ENCODE measurements around the gene ZNF793. TPM values are rescaled to one million over a fixed set of nuclear protein-coding genes. Genes with fewer than 3 reads are reported as not detected.

Gene ZNF793
- total RNA-seq, 1 experiment from 2014 or later = 10.1 TPM

DNA sequence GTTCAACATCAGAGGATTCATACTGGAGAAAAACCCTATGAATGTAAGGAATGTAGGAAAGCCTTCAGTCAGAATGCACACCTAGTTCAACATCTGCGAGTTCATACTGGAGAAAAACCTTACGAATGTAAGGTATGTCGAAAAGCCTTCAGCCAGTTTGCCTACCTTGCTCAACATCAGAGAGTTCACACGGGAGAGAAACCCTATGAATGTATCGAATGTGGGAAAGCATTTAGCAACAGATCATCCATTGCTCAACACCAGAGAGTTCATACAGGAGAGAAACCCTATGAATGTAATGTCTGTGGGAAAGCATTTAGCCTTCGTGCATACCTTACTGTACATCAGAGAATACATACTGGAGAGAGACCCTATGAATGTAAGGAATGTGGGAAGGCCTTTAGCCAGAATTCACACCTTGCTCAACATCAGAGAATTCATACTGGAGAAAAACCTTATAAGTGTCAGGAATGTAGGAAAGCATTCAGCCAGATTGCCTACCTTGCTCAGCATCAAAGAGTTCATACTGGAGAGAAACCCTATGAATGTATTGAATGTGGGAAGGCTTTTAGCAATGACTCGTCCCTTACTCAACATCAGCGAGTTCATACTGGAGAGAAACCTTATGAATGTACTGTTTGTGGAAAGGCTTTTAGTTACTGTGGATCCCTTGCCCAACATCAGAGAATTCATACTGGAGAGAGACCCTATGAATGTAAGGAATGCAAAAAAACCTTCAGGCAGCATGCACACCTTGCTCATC, 22.2 kb upstream of the ZNF793 start:
- BruUV-seq (replicated peaks) = no TSS peak
- H3K36me3 ChIP-seq (ENCODE audit: control insufficient read depth, insufficient read depth, low read length) = no peaks in the 10 kb centered on the region
- ChIA-PET CTCF (no interaction called here), POLR2A (no interaction called here)
- H3K4me1 ChIP-seq (ENCODE audit: control insufficient read depth, insufficient read depth, low read length) = no peaks in the 10 kb centered on the region
- DNase-seq (ENCODE audit: low read depth, low spot score) (no peak), ATAC-seq (no peak)
- in situ Hi-C loops (cut with HindIII; ENCODE audit: low pct_unique_long_range_greater_than_20kb, low sequenced_read_pairs) (no loop called here), intact Hi-C loops (cut with micrococcal nuclease; ENCODE audit: unreplicated experiment) (no loop called here)
- no peak overlapping the region for H3K27ac ChIP-seq (ENCODE audit: low read length)
- H3K27me3 ChIP-seq (ENCODE audit: control insufficient read depth, insufficient read depth, low read length) = no peaks in the 10 kb centered on the region
- TF ChIP-seq POLR2AphosphoS5 (IDR thresholded peaks at IDR 0.05; ENCODE audit: low read depth, low read length) (no peak), SIN3A (IDR thresholded peaks at IDR 0.05; ENCODE audit: borderline replicate concordance, insufficient read depth, low read depth, low read length) (no peak), TCF7L2 (IDR thresholded peaks at IDR 0.05; ENCODE audit: low read depth, low read length) (no peak)
- TF ChIP-seq, protein P1, sequence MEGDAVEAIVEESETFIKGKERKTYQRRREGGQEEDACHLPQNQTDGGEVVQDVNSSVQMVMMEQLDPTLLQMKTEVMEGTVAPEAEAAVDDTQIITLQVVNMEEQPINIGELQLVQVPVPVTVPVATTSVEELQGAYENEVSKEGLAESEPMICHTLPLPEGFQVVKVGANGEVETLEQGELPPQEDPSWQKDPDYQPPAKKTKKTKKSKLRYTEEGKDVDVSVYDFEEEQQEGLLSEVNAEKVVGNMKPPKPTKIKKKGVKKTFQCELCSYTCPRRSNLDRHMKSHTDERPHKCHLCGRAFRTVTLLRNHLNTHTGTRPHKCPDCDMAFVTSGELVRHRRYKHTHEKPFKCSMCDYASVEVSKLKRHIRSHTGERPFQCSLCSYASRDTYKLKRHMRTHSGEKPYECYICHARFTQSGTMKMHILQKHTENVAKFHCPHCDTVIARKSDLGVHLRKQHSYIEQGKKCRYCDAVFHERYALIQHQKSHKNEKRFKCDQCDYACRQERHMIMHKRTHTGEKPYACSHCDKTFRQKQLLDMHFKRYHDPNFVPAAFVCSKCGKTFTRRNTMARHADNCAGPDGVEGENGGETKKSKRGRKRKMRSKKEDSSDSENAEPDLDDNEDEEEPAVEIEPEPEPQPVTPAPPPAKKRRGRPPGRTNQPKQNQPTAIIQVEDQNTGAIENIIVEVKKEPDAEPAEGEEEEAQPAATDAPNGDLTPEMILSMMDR (IDR thresholded peaks at IDR 0.05) = no peak
- TF ChIP-seq, protein P2, sequence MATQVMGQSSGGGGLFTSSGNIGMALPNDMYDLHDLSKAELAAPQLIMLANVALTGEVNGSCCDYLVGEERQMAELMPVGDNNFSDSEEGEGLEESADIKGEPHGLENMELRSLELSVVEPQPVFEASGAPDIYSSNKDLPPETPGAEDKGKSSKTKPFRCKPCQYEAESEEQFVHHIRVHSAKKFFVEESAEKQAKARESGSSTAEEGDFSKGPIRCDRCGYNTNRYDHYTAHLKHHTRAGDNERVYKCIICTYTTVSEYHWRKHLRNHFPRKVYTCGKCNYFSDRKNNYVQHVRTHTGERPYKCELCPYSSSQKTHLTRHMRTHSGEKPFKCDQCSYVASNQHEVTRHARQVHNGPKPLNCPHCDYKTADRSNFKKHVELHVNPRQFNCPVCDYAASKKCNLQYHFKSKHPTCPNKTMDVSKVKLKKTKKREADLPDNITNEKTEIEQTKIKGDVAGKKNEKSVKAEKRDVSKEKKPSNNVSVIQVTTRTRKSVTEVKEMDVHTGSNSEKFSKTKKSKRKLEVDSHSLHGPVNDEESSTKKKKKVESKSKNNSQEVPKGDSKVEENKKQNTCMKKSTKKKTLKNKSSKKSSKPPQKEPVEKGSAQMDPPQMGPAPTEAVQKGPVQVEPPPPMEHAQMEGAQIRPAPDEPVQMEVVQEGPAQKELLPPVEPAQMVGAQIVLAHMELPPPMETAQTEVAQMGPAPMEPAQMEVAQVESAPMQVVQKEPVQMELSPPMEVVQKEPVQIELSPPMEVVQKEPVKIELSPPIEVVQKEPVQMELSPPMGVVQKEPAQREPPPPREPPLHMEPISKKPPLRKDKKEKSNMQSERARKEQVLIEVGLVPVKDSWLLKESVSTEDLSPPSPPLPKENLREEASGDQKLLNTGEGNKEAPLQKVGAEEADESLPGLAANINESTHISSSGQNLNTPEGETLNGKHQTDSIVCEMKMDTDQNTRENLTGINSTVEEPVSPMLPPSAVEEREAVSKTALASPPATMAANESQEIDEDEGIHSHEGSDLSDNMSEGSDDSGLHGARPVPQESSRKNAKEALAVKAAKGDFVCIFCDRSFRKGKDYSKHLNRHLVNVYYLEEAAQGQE (IDR thresholded peaks at IDR 0.05; ENCODE audit: insufficient read depth in 1 of 2, low read depth in 2 of 2, low read length in 1 of 2) = no peak
- no peak overlapping the region for H3K4me3 ChIP-seq (ENCODE audit: low read depth in 2 of 2, low read length in 2 of 2)
- peaks cover 74% of the 10 kb centered on the region for H3K9me3 ChIP-seq (ENCODE audit: control insufficient read depth, insufficient read depth, low read depth, low read length)

DNA sequence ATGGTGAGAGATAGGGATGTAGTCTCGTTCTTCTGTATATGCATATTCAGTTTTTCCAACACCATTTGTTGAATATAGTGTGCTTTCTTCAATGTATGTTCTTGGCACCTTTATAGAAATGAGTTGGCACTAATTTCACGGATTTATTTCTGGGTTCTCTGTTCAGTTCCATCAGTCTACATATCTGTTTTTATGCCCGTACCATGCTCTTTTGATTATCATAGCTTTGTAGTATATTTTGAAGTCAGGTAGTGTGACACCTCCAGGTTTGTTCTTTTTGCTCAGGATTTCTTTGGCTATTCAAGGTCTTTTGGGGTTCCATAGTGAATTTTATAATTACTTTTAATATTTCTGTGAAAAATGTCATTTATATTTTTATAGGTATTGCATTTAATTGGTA, 14.5 kb upstream of the ZNF793 start:
- no peak for ATAC-seq
- Histone ChIP-seq H3K4me1 (ENCODE audit: control insufficient read depth, insufficient read depth, low read length) (no peaks in the 10 kb centered on the region), H3K27ac (ENCODE audit: low read length) (no peak overlapping the region), H3K27me3 (ENCODE audit: control insufficient read depth, insufficient read depth, low read length) (no peaks in the 10 kb centered on the region), H3K4me3 (ENCODE audit: low read depth in 2 of 2, low read length in 2 of 2) (no peak overlapping the region), H3K36me3 (ENCODE audit: control insufficient read depth, insufficient read depth, low read length) (no peaks in the 10 kb centered on the region), H3K9me3 (ENCODE audit: control insufficient read depth, insufficient read depth, low read depth, low read length) (peaks cover 40% of the 10 kb centered on the region)
- TF ChIP-seq, protein P2 (IDR thresholded peaks at IDR 0.05; ENCODE audit: insufficient read depth in 1 of 2, low read depth in 2 of 2, low read length in 1 of 2) = no peak
- TF ChIP-seq, protein P1 (IDR thresholded peaks at IDR 0.05) = no peak
- DNase-seq (ENCODE audit: low read depth, low spot score) = no peak
- POLR2A ChIA-PET = interaction anchor here (0.6 kb wide), 1 partner anchor 439 kb away, joined by 3 read pairs; no protein-coding TSS in a partner anchor
- in situ Hi-C loops (cut with HindIII; ENCODE audit: low pct_unique_long_range_greater_than_20kb, low sequenced_read_pairs) (no loop called here), intact Hi-C loops (cut with micrococcal nuclease; ENCODE audit: unreplicated experiment) (no loop called here)
- BruUV-seq (replicated peaks) = no TSS peak
- CTCF ChIA-PET = no interaction called here

Data from Panc1 (cell line).